K562 (cell line): ENCODE results near the gene FBXO21. TPM values are rescaled to one million over a fixed set of nuclear protein-coding genes. Genes with fewer than 3 reads are reported as not detected.

Source experiments
- ATAC-seq: fragments of 200-7000 bp; cut with Tn5 transposase; 3 replicates; pipeline ENCODE4 v1.9.1; 2020; ENCODE audit warnings: moderate library complexity
- BruUV-seq: library from RNA; stranded (reverse); fragments of 400-500 nt; replicated peaks from 2 replicates; lab custom pipeline; 2021; lab: Mats Ljungman, UMichigan
- CTCF ChIA-PET: fragments of 300-600 bp; formaldehyde crosslinking; extraction: SDS; loops from one replicate; lab custom pipeline; 2021; ENCODE audit warnings: low intra/inter-chr PET ratio; lab: Yijun Ruan, JAX
- POLR2A ChIA-PET: fragments of 300-600, 350-650 bp; sonication (Branson Sonifier 250); formaldehyde crosslinking; extraction: SDS; loops from one replicate; lab custom pipeline; 2021; ENCODE audit warnings: antibody characterized with exemption, inconsistent platforms; lab: Yijun Ruan, JAX
- DNase-seq, 4 experiments: peaks; one replicate each; pipeline versions ENCODE4 v3.0.0 to v3.0.0-alpha.2; 2011 to 2018; ENCODE audit warnings: low spot score in 3 of 4, mixed read lengths in 3 of 4; ENCODE audit errors: extremely low read depth in 1 of 4
- FAIRE-seq: peaks from 2 replicates; lab custom pipeline; 2011; peaks lifted over from hg19 to GRCh38; lab: Jason Lieb, UNC
- H2AFZ ChIP-seq: 2 replicates; pipeline ENCODE4 v1.6.0; 2011; ENCODE audit warnings: low read depth, low read length, control low read depth, inconsistent platforms
- H3K27ac ChIP-seq: fragments of 200-600 bp; 3 replicates; pipeline ENCODE4 v1.8.0; 2011; ENCODE audit warnings: low read depth, mild to moderate bottlenecking, control low read depth, inconsistent platforms, low read length, moderate library complexity, mixed read lengths; ENCODE audit errors: extremely low read depth
- H3K27me3 ChIP-seq, 2 experiments: fragments of 300-600 bp in 1 of 2; 2 replicates in 1 of 2; 3 replicates in 1 of 2; pipeline versions ENCODE4 v1.6.0 to v1.8.0; 2011; ENCODE audit warnings: inconsistent platforms in 2 of 2, low read length in 2 of 2, mild to moderate bottlenecking in 1 of 2, mixed read lengths in 1 of 2, moderate library complexity in 1 of 2; ENCODE audit not compliant: control insufficient read depth in 2 of 2, insufficient read depth in 2 of 2
- H3K36me3 ChIP-seq: fragments of 300-600 bp; 3 replicates; pipeline ENCODE4 v1.8.0; 2011; ENCODE audit warnings: mild to moderate bottlenecking, low read length, inconsistent platforms; ENCODE audit not compliant: control insufficient read depth, insufficient read depth
- H3K4me1 ChIP-seq, 2 experiments: fragments of 200-600 bp in 1 of 2; replicated peaks in 1 of 2; 2 replicates in 1 of 2; 3 replicates in 1 of 2; pipeline versions ENCODE4 v1.5.1 to v1.8.0; 2011; ENCODE audit warnings: inconsistent platforms in 2 of 2, low read length in 2 of 2, mild to moderate bottlenecking in 1 of 2, mixed read lengths in 1 of 2, moderate library complexity in 1 of 2; ENCODE audit not compliant: control insufficient read depth in 2 of 2, insufficient read depth in 2 of 2
- H3K4me2 ChIP-seq: 2 replicates; pipeline ENCODE4 v1.6.1; 2011; ENCODE audit warnings: low read length, control low read depth, inconsistent platforms, mixed read lengths; ENCODE audit not compliant: insufficient read depth
- H3K4me3 ChIP-seq: fragments of 200-600 bp; sonication (generic), shearing (Covaris generic); 2 replicates; pipeline ENCODE4 v1.5.1; 2016; ENCODE audit warnings: control low read depth, inconsistent platforms
- H3K79me2 ChIP-seq: fragments of 200-600 bp; 3 replicates; pipeline ENCODE4 v1.8.0; 2011; ENCODE audit warnings: low read length, inconsistent platforms; ENCODE audit not compliant: control insufficient read depth, insufficient read depth
- H3K9ac ChIP-seq, 2 experiments: 2 replicates each; pipeline versions ENCODE4 v1.6.0 to v1.6.1; 2011; ENCODE audit warnings: low read depth in 2 of 2, low read length in 2 of 2, control low read depth in 1 of 2, inconsistent platforms in 1 of 2, mild to moderate bottlenecking in 1 of 2, mixed read lengths in 1 of 2; ENCODE audit not compliant: insufficient read depth in 1 of 2
- H3K9me1 ChIP-seq: one replicate; pipeline ENCODE4 v1.6.0; 2011; ENCODE audit warnings: inconsistent platforms, mild to moderate bottlenecking, low read length, moderate library complexity; ENCODE audit not compliant: control insufficient read depth, insufficient read depth
- H3K9me3 ChIP-seq: replicated peaks from 2 replicates; pipeline ENCODE4 v1.5.1; 2011; ENCODE audit warnings: low read depth, low read length, inconsistent platforms; ENCODE audit not compliant: control insufficient read depth, insufficient read depth
- H4K20me1 ChIP-seq: replicated peaks from 2 replicates; pipeline ENCODE4 v1.6.1; 2011; ENCODE audit warnings: low read length, inconsistent platforms, mixed read lengths; ENCODE audit not compliant: control insufficient read depth, insufficient read depth
- SMARCC2 ChIP-seq: fragments of 450-650 bp; IDR thresholded peaks from 2 replicates; pipeline ENCODE4 v1.6.1; 2017; ENCODE audit warnings: antibody characterized with exemption, moderate library complexity, mild to moderate bottlenecking, low read depth
- SPI1 ChIP-seq: IDR thresholded peaks from 2 replicates; pipeline ENCODE4 v1.6.1; 2011; ENCODE audit warnings: low read depth, low read length, control low read depth, borderline replicate concordance
- WGBS: fragments of 100-300 bp; shearing (Covaris generic); methylation state at CpG from one replicate; pipeline ENCODE4 v1.1.6; 2016; ENCODE audit warnings: low coverage, mixed read lengths; ENCODE audit not compliant: insufficient coverage; ENCODE audit errors: missing lambda C conversion rate; 5-methylcytosine and 5-hydroxymethylcytosine counted together
- in situ Hi-C: fragments of 300-500 bp; cut with MboI; formaldehyde crosslinking; loops from 4 replicates; pipeline ENCODE4 v1.15.0; 2018; ENCODE audit warnings: inconsistent platforms, mixed read lengths
- intact Hi-C: fragments of 100-400 bp; cut with micrococcal nuclease; formaldehyde crosslinking; loops from 2 replicates; pipeline ENCODE4 v1.14.2; 2022
- polyA plus RNA-seq, 8 experiments: library from polyadenylated mRNA; depleted of rRNA in 4 of 8; stranded (reverse) in 5 of 8; unstranded in 3 of 8; fragments of >200 nt; fragmentation: Nextera tagmentation in 2 of 8; fragmentation: Illumina TruSeq in 1 of 8; extraction: Ambion mirVana in 2 of 8; extraction: Trizol in 1 of 8; gene quantifications; 2 replicates each; pipeline versions ENCODE4 v1.2.1 to v1.2.3, GENCODE V29; 2011 to 2014; ENCODE audit warnings: inconsistent platforms in 1 of 8, missing spikeins in 1 of 8
- total RNA-seq, 7 experiments: library from RNA; depleted of rRNA in 6 of 7; stranded (reverse); fragments of >200 nt in 6 of 7; fragmentation: Illumina TruSeq in 2 of 7; extraction: Trizol in 2 of 7; gene quantifications; 2 replicates each; pipeline versions ENCODE4 v1.2.1 to v1.2.3, GENCODE V29; 2011 to 2021; ENCODE audit warnings: low replicate concordance in 1 of 7
- TF ChIP-seq, protein P1 (sequence below): fragments of 250-450 bp; sonication (Bioruptor Pico); IDR thresholded peaks from 2 replicates; pipeline ENCODE4 v1.5.0; 2020; ENCODE audit warnings: mild to moderate bottlenecking

Gene FBXO21
- total and polyA plus RNA-seq, 9 of the 15 experiments (the other 6 are each of a cell fraction or from before 2014, with no cell fraction given), result 3.0 to 50.9 (median 9.1) TPM

DNA sequence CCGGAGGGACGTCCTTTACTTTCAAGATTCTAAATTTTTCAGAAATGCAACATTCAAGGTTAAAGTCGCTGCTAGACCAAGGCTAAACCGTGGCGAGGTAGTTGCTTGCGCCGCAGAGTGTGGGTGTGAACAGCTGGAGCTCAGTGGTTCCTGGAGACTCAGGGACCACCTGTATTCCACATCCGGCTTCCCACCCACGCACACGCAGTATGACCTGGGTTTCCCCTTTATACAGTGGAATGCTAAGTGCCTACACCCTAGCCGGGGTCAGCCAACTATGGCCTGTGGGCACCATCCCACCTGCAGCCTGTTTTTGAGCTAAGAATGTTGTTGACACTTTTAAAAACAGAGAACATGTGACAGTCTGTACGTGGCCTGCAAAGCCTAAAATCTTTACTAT lies 48.2 kb downstream of the FBXO21 start:
- no peaks in the 10 kb centered on the region for H3K27me3 ChIP-seq
- no peak overlapping the region for H3K9ac ChIP-seq
- ATAC-seq, result no peak
- no peak overlapping the region for H3K4me3 ChIP-seq
- H3K36me3 ChIP-seq, result peaks cover 10% of the 10 kb centered on the region; the same call in 2 of the 3 replicates
- no peak overlapping the region for H3K4me2 ChIP-seq
- H3K9me1 ChIP-seq, result no peaks in the 10 kb centered on the region
- no peaks in the 10 kb centered on the region for H3K79me2 ChIP-seq
- H3K4me1 ChIP-seq, result peaks cover 0 to 5% of the 10 kb centered on the region in 2 experiments; a peak in 1 of 5 replicates
- TF ChIP-seq, protein P1, sequence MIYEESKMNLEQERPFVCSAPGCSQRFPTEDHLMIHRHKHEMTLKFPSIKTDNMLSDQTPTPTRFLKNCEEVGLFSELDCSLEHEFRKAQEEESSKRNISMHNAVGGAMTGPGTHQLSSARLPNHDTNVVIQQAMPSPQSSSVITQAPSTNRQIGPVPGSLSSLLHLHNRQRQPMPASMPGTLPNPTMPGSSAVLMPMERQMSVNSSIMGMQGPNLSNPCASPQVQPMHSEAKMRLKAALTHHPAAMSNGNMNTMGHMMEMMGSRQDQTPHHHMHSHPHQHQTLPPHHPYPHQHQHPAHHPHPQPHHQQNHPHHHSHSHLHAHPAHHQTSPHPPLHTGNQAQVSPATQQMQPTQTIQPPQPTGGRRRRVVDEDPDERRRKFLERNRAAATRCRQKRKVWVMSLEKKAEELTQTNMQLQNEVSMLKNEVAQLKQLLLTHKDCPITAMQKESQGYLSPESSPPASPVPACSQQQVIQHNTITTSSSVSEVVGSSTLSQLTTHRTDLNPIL (CRISPR knock-in tag), result no peak
- TF ChIP-seq SMARCC2 (no peak), SPI1 (no peak)
- TF ChIP-seq, all 486 proteins: peak for 0
- Histone ChIP-seq H4K20me1 (0 out of 2 replicates have a peak, but pooled peaks cover 4% of the 10 kb centered on the region), H2AFZ (no peak overlapping the region), H3K27ac (no peak overlapping the region), H3K9me3 (no peaks in the 10 kb centered on the region)
- CTCF ChIA-PET, result no interaction called here
- WGBS, result 68% methylated on average over 12 of the region's 12 CpGs
- DNase-seq (no peak), FAIRE-seq (no peak)
- intact Hi-C loops (no loop called here), in situ Hi-C loops (loop anchor here (25.0 kb wide), 1 partner anchor 1180 kb away; no protein-coding TSS in a partner anchor)
- POLR2A ChIA-PET, result interaction anchor here (0.6 to 1.1 kb wide), 3 partner anchors 9 to 142 kb away, joined by 3 to 4 read pairs (median 3); no protein-coding TSS in a partner anchor
- no TSS peak for BruUV-seq
